GM18505 (cell line): ENCODE data around the gene ENDOV.

Experiments
- ATAC-seq: cut with Tn5 transposase; IDR thresholded peaks from one replicate; pipeline ENCODE4 v1.9.1; 2021; ENCODE audit not compliant: unreplicated experiment
- POLR2A ChIP-seq: IDR thresholded peaks from 4 replicates; pipeline ENCODE4 v1.6.1; 2011; ENCODE audit warnings: borderline replicate concordance; ENCODE audit not compliant: insufficient read depth, insufficient read length; ENCODE audit errors: extremely low read depth

The ENDOV gene

DNA sequence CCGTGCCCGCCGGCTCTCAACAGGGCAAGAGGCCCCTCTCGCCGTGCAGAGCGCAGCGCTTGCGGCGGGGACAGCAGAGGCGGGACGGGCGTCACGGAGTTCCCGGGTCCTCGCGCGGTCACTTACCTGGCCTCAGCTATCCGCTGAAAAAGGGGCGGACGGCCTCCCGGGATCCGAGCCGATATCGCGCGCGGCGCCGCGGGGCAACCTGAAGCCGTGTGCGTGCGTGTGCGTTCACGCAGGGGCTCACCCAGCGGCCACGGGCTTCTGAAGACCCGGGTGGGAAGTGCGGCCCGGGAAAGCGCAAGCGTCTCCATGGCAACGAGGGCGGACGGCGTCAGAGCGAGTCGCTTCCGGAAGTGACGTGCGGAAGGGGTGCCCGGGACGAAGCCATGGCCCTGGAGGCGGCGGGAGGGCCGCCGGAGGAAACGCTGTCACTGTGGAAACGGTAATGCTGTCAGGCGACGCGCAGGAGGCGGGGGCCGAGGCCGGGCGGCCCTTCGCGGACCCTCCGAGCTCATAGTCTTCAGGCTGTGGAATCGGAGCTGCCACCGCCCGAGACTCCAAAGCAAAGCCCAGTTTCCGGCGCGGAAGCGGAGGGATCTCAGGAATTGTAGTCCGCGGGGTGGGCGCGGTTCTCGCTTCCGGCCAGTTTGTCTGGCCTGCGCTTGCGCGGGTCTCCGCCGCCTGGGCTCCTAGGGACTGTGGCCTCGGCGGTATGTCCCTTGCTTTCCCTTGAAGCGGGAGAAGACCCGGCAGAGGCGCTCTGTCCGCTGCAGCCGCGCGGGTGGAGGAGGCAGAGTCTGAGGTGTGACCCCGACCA, at the start of gene ENDOV:
ENDOV (plus strand) TSS at position 365 of the 823 bp plus-strand sequence; CDS start at position 393, 28 bp downstream.
- peak; percentile 67 for TF ChIP-seq POLR2A
- peak; percentile 86 for ATAC-seq

DNA sequence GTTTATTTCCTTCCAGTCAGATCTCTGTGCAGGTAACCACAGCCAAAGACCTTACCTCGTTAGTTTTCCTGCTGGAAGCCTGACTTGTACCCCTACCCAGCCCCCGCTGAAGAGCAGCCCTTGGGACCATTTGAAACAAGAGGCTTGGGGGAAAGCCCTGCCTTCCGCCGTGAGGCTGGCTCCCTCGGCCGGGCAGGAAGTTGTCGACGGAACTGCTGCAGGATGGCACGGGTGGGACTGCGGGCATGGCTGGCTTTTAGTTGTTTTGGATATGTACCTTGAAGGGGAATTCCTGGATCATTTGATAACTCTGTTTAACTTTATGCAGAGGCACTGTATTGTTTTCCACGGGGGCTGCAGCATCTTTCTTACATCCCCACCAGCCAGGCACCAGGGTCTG, 49.0 kb upstream of the ENDOV start:
- no peak for ATAC-seq
- no peak for TF ChIP-seq POLR2A

DNA sequence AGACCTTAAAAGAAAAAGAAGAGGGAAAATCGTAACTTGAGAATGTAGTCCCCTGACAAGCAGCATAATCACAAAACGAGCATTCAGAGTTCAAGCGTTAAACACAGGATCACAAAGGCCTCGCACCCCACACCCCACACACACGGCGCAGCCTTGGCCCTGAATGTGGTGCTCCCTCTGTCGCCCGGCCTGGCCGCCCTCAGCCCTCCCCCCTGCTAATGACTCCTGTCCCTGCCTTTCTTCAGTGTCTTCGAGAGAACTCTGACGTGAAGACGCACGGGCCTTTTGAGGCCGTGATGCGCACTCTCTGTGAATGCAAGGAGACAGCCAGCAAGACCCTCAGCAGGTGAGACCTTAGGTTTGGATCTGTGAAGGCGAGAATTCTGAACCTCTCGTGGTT, 47.5 kb upstream of the ENDOV start:
- no peak for ATAC-seq

DNA sequence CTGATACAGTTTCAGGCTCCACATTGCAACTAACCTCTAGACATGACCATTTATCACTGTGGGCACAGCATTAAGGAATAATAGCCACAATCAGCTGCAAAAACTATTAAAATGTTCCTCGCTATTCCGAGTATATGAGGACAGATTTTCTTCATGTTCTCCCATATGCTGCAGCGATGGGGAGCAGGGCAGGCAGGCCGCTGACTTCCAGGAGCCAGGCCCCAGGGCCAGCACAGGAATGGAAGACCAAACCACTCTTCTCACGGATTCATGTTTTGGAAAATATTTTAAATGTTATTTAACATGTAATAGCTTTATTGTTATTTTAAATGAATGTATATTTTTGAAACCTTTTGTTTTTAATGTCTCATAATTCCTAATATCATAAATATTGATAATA, 43.8 kb upstream of the ENDOV start:
- no peak for TF ChIP-seq POLR2A
- no peak for ATAC-seq

More for the DNA sequence above, 47.5 kb upstream of the ENDOV start:
- no peak for TF ChIP-seq POLR2A

DNA sequence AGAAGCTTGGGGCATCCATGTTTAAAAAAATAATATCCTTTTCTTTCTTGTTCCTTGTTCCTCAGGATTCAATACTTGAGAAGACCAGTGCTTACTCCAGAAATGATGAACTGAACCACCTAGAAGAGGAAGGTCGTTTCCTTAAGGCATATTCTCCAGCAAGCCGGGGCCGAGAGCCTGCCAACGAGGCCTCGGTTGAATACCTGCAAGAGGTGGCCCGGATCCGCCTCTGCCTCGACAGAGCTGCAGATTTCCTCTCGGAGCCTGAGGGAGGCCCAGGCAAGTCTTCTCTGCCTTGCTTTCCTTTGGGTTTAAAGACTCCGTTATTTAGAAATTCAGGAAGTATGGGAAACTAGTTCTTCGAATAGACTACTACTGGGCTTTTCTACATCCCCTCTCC, 42.5 kb upstream of the ENDOV start:
- TF ChIP-seq POLR2A = no peak
- ATAC-seq = no peak

DNA sequence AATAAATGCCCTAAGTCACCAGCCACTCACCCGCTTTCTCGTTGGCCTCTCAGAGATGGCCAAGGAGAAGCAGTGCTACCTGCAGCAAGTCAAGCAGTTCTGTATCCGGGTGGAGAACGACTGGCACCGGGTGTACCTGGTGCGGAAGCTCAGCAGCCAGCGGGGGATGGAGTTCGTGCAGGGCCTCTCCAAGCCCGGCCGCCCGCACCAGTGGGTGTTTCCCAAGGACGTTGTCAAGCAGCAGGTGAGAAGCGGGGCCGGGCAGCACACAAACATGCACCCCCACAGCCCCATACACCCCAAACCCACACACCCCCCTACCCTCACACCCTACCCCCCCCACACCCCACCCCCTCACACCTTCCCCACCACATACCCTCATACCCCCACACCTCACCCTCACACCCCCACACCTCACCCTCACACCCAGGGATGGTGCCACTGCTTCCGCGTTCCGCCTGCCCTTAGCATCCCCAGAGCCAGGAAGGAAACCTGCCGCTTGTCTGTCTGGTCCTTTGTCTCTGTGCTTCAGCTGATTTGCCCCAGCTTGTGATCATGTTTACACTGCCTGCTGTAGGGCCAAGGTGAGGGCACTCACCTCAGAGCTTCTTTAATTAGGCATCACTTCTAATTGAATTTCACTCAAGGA, 41.9 kb upstream of the ENDOV start:
- no peak for ATAC-seq
- no peak for TF ChIP-seq POLR2A

DNA sequence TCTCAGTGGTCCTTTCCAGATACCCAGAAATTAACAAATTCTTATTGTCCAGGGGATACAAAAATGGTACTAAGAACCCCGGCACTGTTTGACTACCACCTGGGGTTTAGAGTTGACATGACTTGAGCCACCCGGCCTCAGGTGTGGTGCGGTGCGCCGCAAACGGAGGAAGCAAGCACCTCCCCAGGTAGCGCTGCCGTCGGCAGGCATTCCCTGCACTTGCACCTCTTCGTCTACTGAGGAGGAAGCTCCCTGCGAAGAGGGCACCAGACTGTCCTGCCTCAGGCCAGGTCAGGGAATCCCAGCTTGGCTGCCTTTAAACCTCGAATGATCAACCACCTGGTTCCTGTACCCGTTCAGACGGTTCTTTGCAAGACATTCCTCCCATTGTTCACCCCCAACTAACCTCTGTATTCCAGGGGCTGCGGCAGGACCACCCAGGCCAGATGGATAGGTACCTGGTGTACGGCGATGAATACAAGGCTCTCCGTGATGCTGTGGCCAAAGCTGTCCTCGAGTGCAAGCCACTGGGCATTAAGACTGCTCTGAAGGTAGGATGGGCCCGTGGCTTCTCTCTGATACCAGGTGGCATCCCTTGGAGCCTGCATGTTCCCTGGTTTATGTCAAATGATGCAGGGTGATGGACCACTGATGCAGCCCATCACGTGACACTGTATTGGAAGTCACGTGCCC, 40.8 kb upstream of the ENDOV start:
- no peak for ATAC-seq
- no peak for TF ChIP-seq POLR2A

DNA sequence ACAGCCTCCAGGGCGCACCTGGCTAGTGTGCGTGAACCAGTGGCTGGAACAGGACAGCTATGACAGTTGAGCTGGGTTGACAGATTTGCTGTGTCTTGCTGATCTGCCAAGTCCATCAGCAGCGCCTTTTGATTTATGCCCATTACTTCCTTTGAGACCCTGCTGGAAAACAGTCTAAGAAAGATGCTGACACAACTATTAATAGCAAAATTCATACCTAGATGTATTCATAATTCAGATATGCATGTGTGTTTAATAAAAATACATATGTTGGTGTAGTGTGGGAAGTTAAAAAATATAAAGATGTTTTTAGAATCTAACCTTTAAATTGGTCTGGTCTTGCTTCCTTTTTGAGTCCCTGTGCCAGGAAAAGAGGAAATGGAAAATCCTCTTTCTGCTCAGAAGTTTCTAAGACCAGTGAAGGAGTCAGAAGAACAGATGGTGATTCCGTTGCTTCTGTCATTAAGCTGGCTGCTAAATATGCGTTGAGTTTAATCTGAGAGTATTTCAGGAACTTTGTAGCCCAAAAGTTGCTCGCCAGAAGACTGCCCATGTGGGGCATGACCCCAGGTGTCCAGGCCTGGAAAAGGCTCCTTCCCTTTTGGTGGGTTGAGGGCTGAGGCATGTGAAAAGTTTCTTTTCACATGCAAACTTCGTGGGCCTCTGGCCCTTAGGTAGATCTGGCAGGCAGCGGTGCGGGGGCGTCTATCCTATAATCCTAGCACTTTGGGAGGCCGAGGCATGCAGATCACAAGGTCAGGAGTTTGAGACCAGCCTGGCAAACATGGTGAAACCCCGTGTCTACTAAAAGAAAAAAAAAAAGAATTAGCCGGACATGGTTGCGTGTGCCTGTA, 40.0 kb upstream of the ENDOV start:
- no peak for TF ChIP-seq POLR2A
- ATAC-seq = no peak

DNA sequence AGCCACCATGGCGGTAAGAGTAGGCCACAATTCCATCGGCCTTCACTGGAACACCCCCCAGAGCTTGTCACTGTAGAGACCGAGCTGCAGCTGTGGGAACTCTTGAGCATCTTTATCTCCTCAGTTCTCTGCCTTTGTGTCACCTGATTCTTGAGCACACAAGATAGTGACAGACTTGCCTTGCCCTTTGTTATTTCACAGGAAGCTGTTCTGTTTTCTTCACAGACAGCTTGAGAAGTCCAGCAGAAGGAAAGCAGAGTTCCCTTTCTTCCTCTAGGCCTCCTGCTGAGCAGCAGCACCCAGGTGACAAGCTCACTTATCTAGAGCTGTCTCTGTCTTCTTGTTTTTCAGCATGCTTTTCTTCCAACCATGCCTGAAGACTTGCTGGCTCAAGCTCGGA, 38.4 kb upstream of the ENDOV start:
- no peak for TF ChIP-seq POLR2A
- ATAC-seq = no peak

DNA sequence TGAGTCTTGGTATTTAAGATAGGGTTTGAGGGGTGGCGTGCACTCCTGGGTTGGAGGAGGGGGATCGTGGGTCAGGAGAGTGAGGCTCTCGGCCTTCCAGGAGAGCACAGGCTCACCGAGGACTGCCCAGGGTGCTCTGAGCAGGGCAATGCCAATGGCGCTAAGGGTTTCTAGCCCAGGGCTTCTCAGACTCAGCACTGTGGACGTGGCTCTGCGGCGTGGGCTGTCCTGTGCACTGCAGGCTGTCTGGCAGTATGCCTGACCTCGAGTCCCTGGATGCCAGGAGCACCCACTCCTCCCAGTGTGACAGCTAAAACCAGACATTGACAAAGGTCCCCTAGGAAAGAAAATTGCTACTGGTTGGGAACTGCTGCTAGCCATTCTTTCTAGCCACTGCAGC, 37.2 kb upstream of the ENDOV start:
- ATAC-seq = no peak

DNA sequence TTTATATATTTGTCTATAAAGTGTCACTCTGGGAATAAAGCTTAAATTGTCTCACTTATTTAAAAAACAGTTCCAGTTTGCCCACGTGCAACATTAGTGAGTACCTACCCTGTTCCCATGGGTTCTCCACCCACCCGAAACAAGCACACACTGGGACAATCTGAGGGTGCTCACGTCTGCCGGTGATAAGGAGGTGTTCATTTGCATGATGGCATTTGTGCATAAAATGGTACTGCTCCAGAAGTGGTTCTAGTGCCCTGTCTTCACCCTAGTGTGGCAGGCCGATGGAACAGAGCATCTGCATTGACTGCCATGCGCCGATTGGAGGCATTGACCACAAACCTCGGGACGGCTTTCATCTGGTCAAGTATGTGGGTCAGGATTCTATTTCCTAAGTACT, 35.6 kb upstream of the ENDOV start:
- no peak for ATAC-seq
- no peak for TF ChIP-seq POLR2A

More for the DNA sequence above, 37.2 kb upstream of the ENDOV start:
- no peak for TF ChIP-seq POLR2A

DNA sequence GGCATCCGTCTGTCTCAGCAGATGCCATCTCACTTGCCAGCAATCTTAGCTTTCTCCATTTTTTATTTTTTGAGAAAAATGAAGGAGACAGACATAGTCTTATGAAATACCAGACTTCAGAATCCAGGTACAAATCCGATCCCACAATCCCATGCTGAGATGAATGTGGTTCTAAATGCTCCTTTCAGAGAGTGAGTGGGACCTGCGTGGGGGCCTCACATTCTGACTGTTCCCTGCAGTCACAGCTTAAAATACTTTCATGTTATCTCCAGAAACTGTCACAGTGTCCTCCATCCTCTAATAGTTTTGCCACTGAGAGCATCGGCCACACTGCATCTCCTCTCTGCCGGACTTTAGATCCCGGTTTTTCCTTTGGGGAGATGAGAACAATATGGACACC, 34.9 kb upstream of the ENDOV start:
- no peak for TF ChIP-seq POLR2A
- no peak for ATAC-seq

DNA sequence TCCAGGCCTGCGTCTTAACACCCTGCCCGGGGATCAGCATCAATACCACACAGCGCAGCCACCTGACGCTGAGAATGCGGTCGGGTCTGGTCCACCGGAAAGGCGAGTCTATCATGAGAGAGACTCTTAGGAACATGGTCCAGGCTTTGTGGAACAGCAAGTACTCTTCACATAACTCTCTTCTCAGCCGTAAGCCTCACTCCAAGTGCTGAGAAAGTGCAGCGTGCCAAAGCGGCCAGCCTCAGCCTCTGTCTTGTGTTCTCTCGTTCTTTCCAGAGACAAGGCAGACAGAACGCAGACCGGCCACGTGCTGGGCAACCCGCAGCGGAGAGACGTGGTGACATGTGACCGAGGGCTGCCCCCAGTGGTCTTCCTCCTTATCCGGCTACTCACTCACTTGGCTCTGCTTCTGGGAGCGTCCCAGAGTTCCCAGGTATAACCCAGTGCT, 34.4 kb upstream of the ENDOV start:
- ATAC-seq = no peak
- no peak for TF ChIP-seq POLR2A
